ENCODE results near the gene ANKS1A. TPM values are rescaled to one million over a fixed set of nuclear protein-coding genes. Genes with fewer than 3 reads are reported as not detected.
"Not testable (repeated sequence)": the region's sequence is repeated elsewhere in the genome, so short reads cannot be mapped to it uniquely, and the experiment has no call there.

ANKS1A gene
- total and polyA plus RNA-seq, 2 experiments from 2014 or later = 3.2 to 4.4 TPM

- peaks cover 4% of the 10 kb centered on the region; the same call in 1 of the 2 replicates for H3F3A ChIP-seq (ENCODE audit: insufficient read depth)
- no peaks in the 10 kb centered on the region for H4K20me1 ChIP-seq (ENCODE audit: insufficient read depth)
- H3K9me2 ChIP-seq (ENCODE audit: insufficient read depth) = no peaks in the 10 kb centered on the region
- in situ Hi-C loops (cut with MboI) = loop anchor here (10.0 kb wide), 1 partner anchor 151 kb away; no protein-coding TSS in a partner anchor
- no peak for TF ChIP-seq EZH2 (IDR thresholded peaks at IDR 0.05; ENCODE audit: insufficient read depth, poor library complexity, severe bottlenecking)
- no peak for TF ChIP-seq EZH2phosphoT487 (IDR thresholded peaks at IDR 0.05; ENCODE audit: insufficient read depth, low read depth)
- H3K4me3 ChIP-seq = no peak overlapping the region
- H3K36me3 ChIP-seq (ENCODE audit: low read depth) = no peaks in the 10 kb centered on the region
- H3K79me2 ChIP-seq (ENCODE audit: insufficient read depth) = no peaks in the 10 kb centered on the region
- H3K27me3 ChIP-seq (replicated peaks; ENCODE audit: insufficient read depth) = no peaks in the 10 kb centered on the region
- no peak overlapping the region for H3K27ac ChIP-seq
- no peaks in the 10 kb centered on the region for H3K4me1 ChIP-seq (ENCODE audit: insufficient read depth)
- no peaks in the 10 kb centered on the region for H3K9me3 ChIP-seq (ENCODE audit: low read depth)
- DNase-seq = no peak
- WGBS, 2 experiments (ENCODE audit: low coverage in 1 of 2, low lambda C conversion rate in 2 of 2, missing lambda C conversion rate in 2 of 2) = 41 to 47% methylated on average over 3 of the region's 4 CpGs
- H2AFZ ChIP-seq = peak overlapping the region; percentile 37
- H3K9ac ChIP-seq = no peak overlapping the region
- no peak overlapping the region for H3K4me2 ChIP-seq (ENCODE audit: unreplicated experiment)
Observed at GRCh38 chr6:35136185-35136584, 247.1 kb downstream of the ANKS1A start.

GRCh38 chr6:35138191-35138590, 249.1 kb downstream of the ANKS1A start:
- H3K9ac ChIP-seq = not testable (repeated sequence)
- 82 to 91% methylated on average over 3 of the region's 3 CpGs for WGBS, 2 experiments (ENCODE audit: low coverage in 1 of 2, low lambda C conversion rate in 2 of 2, missing lambda C conversion rate in 2 of 2)
- in situ Hi-C loops (cut with MboI) = loop anchor here (10.0 kb wide), 1 partner anchor 153 kb away; no protein-coding TSS in a partner anchor

GRCh38 chr6:35139470-35139869, 250.4 kb downstream of the ANKS1A start:
- no peaks in the 10 kb centered on the region for H3K36me3 ChIP-seq (ENCODE audit: low read depth)
- no peaks in the 10 kb centered on the region for H3K9me3 ChIP-seq (ENCODE audit: low read depth)
- H3K27ac ChIP-seq = no peak overlapping the region
- H3K79me2 ChIP-seq (ENCODE audit: insufficient read depth) = no peaks in the 10 kb centered on the region
- no peaks in the 10 kb centered on the region for H3K9me2 ChIP-seq (ENCODE audit: insufficient read depth)
- peaks cover 10% of the 10 kb centered on the region for H3K4me1 ChIP-seq (ENCODE audit: insufficient read depth)
- H3K27me3 ChIP-seq (replicated peaks; ENCODE audit: insufficient read depth) = no peaks in the 10 kb centered on the region
- in situ Hi-C loops (cut with MboI) = loop anchor here (10.0 kb wide), 1 partner anchor 155 kb away; no protein-coding TSS in a partner anchor
- no peaks in the 10 kb centered on the region for H4K20me1 ChIP-seq (ENCODE audit: insufficient read depth)
- no peak overlapping the region for H2AFZ ChIP-seq
- 57 to 59% methylated on average over 2 of the region's 2 CpGs for WGBS, 2 experiments (ENCODE audit: low coverage in 1 of 2, low lambda C conversion rate in 2 of 2, missing lambda C conversion rate in 2 of 2)
- no peak overlapping the region for H3K9ac ChIP-seq
- no peak for DNase-seq
- H3K4me2 ChIP-seq (ENCODE audit: unreplicated experiment) = no peak overlapping the region
- TF ChIP-seq EZH2phosphoT487 (IDR thresholded peaks at IDR 0.05; ENCODE audit: insufficient read depth, low read depth) (no peak), EZH2 (IDR thresholded peaks at IDR 0.05; ENCODE audit: insufficient read depth, poor library complexity, severe bottlenecking) (no peak)
- H3F3A ChIP-seq (ENCODE audit: insufficient read depth) = peaks cover 4% of the 10 kb centered on the region; the same call in 1 of the 2 replicates
- H3K4me3 ChIP-seq = no peak overlapping the region

More at GRCh38 chr6:35138191-35138590, 249.1 kb downstream of the ANKS1A start:
- H3F3A ChIP-seq (ENCODE audit: insufficient read depth); H3K4me3 ChIP-seq; H3K4me1 ChIP-seq (ENCODE audit: insufficient read depth); H2AFZ ChIP-seq; DNase-seq; H3K9me2 ChIP-seq (ENCODE audit: insufficient read depth); H4K20me1 ChIP-seq (ENCODE audit: insufficient read depth); H3K4me2 ChIP-seq (ENCODE audit: unreplicated experiment); H3K27me3 ChIP-seq (replicated peaks; ENCODE audit: insufficient read depth); H3K9me3 ChIP-seq (ENCODE audit: low read depth); H3K79me2 ChIP-seq (ENCODE audit: insufficient read depth); H3K27ac ChIP-seq; H3K36me3 ChIP-seq (ENCODE audit: low read depth): not testable (repeated sequence)

GRCh38 chr6:35139924-35140638, 251.0 kb downstream of the ANKS1A start:
- Histone ChIP-seq H2AFZ (peak overlapping the region; percentile 51; the same call in 1 of the 2 replicates), H3K27ac (no peak overlapping the region), H4K20me1 (ENCODE audit: insufficient read depth) (no peaks in the 10 kb centered on the region), H3K27me3 (replicated peaks; ENCODE audit: insufficient read depth) (no peaks in the 10 kb centered on the region), H3F3A (ENCODE audit: insufficient read depth) (peaks cover 4% of the 10 kb centered on the region; the same call in 1 of the 2 replicates), H3K4me1 (ENCODE audit: insufficient read depth) (peaks cover 10% of the 10 kb centered on the region), H3K79me2 (ENCODE audit: insufficient read depth) (no peaks in the 10 kb centered on the region), H3K4me2 (ENCODE audit: unreplicated experiment) (no peak overlapping the region), H3K9me2 (ENCODE audit: insufficient read depth) (no peaks in the 10 kb centered on the region), H3K36me3 (ENCODE audit: low read depth) (no peaks in the 10 kb centered on the region), H3K9ac (no peak overlapping the region), H3K4me3 (no peak overlapping the region), H3K9me3 (ENCODE audit: low read depth) (no peaks in the 10 kb centered on the region)
- TF ChIP-seq EZH2 (IDR thresholded peaks at IDR 0.05; ENCODE audit: insufficient read depth, poor library complexity, severe bottlenecking) = no peak
- WGBS, 2 experiments (ENCODE audit: low coverage in 1 of 2, low lambda C conversion rate in 2 of 2, missing lambda C conversion rate in 2 of 2) = 34 to 35% methylated on average over 17 of the region's 17 CpGs
- in situ Hi-C loops (cut with MboI) = loop anchor here (10.0 kb wide), 2 partner anchors 65 to 155 kb away; no protein-coding TSS in a partner anchor
- peak; percentile 74 for DNase-seq
